Kidney epithelial cell (primary cell): Measurements from ENCODE around the gene MARCHF3. TPM values are rescaled to one million over a fixed set of nuclear protein-coding genes. Genes with fewer than 3 reads are reported as not detected.

Experiments used
- DNase-seq: peaks from one replicate; pipeline ENCODE4 v3.0.0-alpha.2; 2010; ENCODE audit warnings: low read depth
- H3K27me3 ChIP-seq: 2 replicates; pipeline ENCODE4 v1.6.0; 2011; ENCODE audit warnings: low read length; ENCODE audit not compliant: control insufficient read depth, insufficient read depth
- H3K36me3 ChIP-seq: 2 replicates; pipeline ENCODE4 v1.5.1; 2011; ENCODE audit warnings: low read length; ENCODE audit not compliant: control insufficient read depth, insufficient read depth
- H3K4me3 ChIP-seq: 2 replicates; pipeline ENCODE4 v1.5.1; 2011; ENCODE audit warnings: low read depth, mild to moderate bottlenecking, control low read depth, low read length
- total RNA-seq: library from RNA; depleted of rRNA; stranded (reverse); fragments of >200 nt; gene quantifications from 2 replicates; pipeline ENCODE4 v1.2.3, GENCODE V29; 2015
- TF ChIP-seq, protein P1 (sequence below): IDR thresholded peaks from 2 replicates; pipeline ENCODE4 v1.5.1; 2011; ENCODE audit warnings: mild to moderate bottlenecking, moderate library complexity, low read length, control low read depth, inconsistent platforms; ENCODE audit not compliant: insufficient read depth, poor library complexity, severe bottlenecking

MARCHF3 gene
- total RNA-seq, 1 donor from 2014 or later: 0.46 TPM

DNA sequence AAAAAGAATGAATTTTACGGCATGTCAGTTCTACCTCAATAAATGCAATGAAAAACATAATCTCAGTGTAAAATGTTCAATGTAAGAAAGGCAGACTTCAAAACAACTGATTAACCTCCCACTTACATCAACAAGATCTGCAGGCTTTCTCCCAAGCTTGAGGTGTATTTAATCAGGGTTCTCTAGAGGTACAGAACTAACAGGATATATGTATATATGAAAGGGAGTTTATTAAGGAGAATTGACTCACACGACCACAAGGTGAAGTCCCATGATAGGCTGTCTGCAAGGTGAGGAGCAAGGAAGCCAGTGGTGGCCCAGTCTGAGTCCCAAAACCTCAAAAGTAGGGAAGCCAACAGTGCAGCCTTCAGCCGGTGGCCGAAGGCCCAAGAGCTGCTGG is 35.9 kb downstream of the MARCHF3 start:
- H3K27me3 ChIP-seq: no peaks in the 10 kb centered on the region
- no peaks in the 10 kb centered on the region for H3K36me3 ChIP-seq
- H3K4me3 ChIP-seq: no peak overlapping the region
- no peak for DNase-seq
- TF ChIP-seq, protein P1, sequence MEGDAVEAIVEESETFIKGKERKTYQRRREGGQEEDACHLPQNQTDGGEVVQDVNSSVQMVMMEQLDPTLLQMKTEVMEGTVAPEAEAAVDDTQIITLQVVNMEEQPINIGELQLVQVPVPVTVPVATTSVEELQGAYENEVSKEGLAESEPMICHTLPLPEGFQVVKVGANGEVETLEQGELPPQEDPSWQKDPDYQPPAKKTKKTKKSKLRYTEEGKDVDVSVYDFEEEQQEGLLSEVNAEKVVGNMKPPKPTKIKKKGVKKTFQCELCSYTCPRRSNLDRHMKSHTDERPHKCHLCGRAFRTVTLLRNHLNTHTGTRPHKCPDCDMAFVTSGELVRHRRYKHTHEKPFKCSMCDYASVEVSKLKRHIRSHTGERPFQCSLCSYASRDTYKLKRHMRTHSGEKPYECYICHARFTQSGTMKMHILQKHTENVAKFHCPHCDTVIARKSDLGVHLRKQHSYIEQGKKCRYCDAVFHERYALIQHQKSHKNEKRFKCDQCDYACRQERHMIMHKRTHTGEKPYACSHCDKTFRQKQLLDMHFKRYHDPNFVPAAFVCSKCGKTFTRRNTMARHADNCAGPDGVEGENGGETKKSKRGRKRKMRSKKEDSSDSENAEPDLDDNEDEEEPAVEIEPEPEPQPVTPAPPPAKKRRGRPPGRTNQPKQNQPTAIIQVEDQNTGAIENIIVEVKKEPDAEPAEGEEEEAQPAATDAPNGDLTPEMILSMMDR: no peak

DNA sequence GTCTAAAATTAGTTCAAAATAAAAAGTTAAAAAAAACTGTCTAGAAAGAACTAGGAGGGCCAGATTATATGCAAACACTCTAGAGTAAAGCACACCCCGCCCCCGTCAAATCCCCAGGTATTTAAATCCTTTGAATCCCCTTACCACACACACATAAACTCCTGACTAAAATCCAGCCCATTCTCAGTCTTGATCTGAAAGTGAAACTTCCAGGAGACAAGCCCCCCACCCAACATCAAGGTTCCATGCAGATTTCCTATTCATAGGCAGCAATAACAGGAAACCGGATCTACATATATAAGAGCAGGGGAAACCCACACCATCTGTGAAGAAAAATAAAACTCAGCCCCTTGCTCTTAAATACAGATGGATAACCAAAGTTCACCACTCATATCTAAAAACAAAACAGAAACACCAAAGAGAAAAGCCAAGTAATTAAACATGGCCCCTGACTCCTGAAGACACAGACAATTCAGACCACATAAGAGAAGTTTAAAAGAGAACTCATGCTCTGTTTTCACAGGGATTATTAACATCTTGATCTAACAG is 42.3 kb downstream of the MARCHF3 start:
- TF ChIP-seq, protein P1: no peak
- no peak overlapping the region for H3K4me3 ChIP-seq
- no peaks in the 10 kb centered on the region for H3K36me3 ChIP-seq
- H3K27me3 ChIP-seq: no peaks in the 10 kb centered on the region
- DNase-seq: no peak

DNA sequence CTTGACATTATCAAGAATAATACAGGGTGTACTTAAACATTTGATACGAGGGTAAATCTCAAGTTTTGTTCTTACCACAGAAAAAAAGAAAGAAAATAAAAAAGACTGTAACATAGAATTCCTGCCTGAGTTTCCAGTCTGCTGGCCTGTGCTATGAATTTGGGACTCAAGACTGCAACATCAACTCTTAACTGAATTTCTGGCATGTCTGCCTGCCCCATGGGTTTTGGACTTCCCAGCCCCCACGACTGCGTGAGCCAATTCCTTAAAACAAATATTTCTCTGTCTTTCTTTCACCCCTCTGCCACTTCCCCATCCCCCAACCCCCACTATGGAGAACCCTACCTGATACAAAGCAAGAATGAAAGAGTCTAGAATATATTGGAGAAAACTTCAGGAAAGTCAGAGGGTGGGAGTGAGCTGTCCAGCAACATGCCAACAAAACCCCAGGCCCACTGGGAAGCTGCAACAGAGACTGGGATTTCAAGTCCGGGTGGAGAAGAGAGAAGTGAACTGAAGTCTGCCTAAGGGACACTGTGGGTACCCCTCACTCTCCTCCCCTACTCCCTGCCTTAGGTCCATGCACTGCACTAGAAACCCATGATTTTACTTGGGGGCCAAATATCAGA is 43.0 kb downstream of the MARCHF3 start:
- no peaks in the 10 kb centered on the region for H3K36me3 ChIP-seq
- no peaks in the 10 kb centered on the region for H3K27me3 ChIP-seq
- TF ChIP-seq, protein P1: no peak
- no peak for DNase-seq
- H3K4me3 ChIP-seq: no peak overlapping the region

DNA sequence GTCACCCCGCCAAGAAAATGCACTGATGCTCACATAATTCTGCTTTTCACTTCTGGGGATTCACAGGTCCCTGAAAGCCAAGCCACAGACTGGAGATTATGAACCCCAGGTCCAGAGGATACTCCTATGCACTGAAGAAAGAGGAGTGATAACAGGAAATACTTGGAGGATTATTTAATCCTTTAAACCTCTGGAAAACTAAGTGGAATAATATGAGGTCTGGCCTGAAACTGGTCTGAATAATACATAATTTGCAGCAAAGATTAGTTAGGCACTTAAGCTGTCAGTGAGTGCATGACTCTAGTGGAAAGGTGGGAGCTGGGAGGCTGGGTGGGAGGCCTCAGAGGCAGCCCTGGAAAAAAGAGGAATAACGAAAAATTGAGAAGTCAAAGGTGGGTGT is 45.7 kb downstream of the MARCHF3 start:
- no peak overlapping the region for H3K4me3 ChIP-seq
- no peaks in the 10 kb centered on the region for H3K27me3 ChIP-seq
- TF ChIP-seq, protein P1: no peak
- H3K36me3 ChIP-seq: no peaks in the 10 kb centered on the region
- no peak for DNase-seq

DNA sequence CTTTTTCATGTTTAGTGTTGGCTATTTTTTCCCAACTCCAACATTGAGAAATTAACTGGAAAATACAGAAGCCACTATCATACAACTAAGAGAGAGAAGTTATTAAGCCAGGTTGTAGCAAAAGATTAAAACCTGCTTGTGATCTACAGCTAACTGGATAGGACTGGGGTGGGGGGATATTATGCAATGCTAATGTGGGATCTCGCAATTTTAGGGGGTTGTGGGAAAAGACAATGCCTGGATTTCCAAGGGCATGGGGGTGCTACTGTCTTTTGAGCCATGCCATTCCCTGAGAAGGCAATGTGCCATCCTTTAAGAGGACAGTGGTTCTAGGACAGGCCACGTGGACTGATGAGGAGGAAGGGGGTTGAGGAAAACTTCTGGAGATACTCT is 46.5 kb downstream of the MARCHF3 start:
- Histone ChIP-seq H3K27me3 (no peaks in the 10 kb centered on the region), H3K36me3 (no peaks in the 10 kb centered on the region), H3K4me3 (no peak overlapping the region)
- no peak for DNase-seq
- TF ChIP-seq, protein P1: no peak
